HEK293 (cell line): ENCODE results near the gene PRXL2B.

Source experiments
- BCL11A ChIP-seq: fragments of 450-650 bp; formaldehyde crosslinking; IDR thresholded peaks from 2 replicates; pipeline ENCODE4 v1.5.1; 2016; ENCODE audit warnings: low read depth, missing biosample characterization, missing genetic modification characterization
- CTCF ChIP-seq: fragments of 450-650 bp; formaldehyde crosslinking; IDR thresholded peaks from 2 replicates; pipeline ENCODE4 v1.5.1; 2016; ENCODE audit warnings: missing biosample characterization, missing genetic modification characterization
- ZNF133 ChIP-seq: fragments of 450-650 bp; formaldehyde crosslinking; IDR thresholded peaks from 2 replicates; pipeline ENCODE4 v1.5.1; 2016; ENCODE audit warnings: missing biosample characterization, missing genetic modification characterization
- ZNF175 ChIP-seq: fragments of 450-650 bp; formaldehyde crosslinking; IDR thresholded peaks from 2 replicates; pipeline ENCODE4 v1.5.1; 2016; ENCODE audit warnings: missing biosample characterization, missing genetic modification characterization
- ZNF707 ChIP-seq: fragments of 450-650 bp; formaldehyde crosslinking; IDR thresholded peaks from 2 replicates; pipeline ENCODE4 v1.5.1; 2016; ENCODE audit warnings: missing biosample characterization, missing genetic modification characterization
- ZNF777 ChIP-seq: fragments of 450-650 bp; formaldehyde crosslinking; IDR thresholded peaks from 2 replicates; pipeline ENCODE4 v1.5.1; 2017; ENCODE audit warnings: missing biosample characterization, missing genetic modification characterization, borderline replicate concordance

DNA sequence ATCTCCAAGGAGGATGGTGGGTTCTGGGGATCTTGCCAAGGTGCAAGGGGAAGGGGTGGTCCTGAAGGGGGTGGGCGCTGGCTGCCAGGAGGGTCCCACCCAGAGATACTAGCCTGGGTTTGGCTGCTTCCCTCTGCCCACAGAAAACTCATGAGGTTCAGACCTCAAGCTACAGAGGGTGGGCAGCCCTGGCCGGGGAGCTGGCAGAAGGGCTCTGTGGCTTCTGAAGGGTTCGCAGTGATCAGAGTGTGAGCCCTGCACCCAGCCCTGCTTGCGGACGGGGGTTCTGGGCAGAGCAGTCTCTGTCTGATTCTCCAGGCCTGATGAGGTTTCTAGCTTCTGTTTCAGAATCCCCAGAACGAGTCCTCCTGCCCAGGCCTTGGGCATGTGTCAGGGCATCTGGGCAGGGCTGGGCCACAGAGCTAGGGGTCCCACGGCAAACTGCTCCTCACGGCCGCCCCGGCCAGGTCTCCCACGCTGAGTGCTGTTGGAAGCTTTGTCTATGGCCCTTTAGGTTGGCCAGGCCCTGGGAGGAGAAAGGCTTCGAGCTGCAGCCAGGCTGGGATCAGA, 46.9 kb downstream of the PRXL2B start:
- no peak for TF ChIP-seq ZNF133 (tag by site-specific recombination)
- TF ChIP-seq CTCF (tag by site-specific recombination), result no peak
- no peak for TF ChIP-seq ZNF175
- no peak for TF ChIP-seq BCL11A (tag by site-specific recombination)
- TF ChIP-seq ZNF777, result no peak
- TF ChIP-seq ZNF707 (tag by site-specific recombination), result no peak
